Stimulated activated effector memory CD8-positive, alpha-beta T cell treated with anti-CD3 and anti-CD28 coated beads, Interleukin-12 subunit alpha, Interleukin-12 subunit beta, amount 100 ng/mL, for 72 hours (primary cell): Measurements from ENCODE around the gene HTR3B.
A peak's percentile ranks its signal among the peaks of the same experiment; 100 is the strongest.
"Not testable (repeated sequence)": the region's sequence is repeated elsewhere in the genome, so short reads cannot be mapped to it uniquely, and the experiment has no call there.

Source experiments
- ATAC-seq: fragments of 150-1000 bp; cut with Tn5 transposase; 2 replicates; pipeline ENCODE4 v1.10.0; 2021
- DNase-seq, 2 donors: peaks; one replicate each; pipeline ENCODE4 v3.0.0; 2021 to 2022; ENCODE audit warnings: low spot score in 2 of 2
- H3K27ac Mint-ChIP-seq: one replicate; pipeline ENCODE4 v1.8.0; 2022; ENCODE audit warnings: mild to moderate bottlenecking, mixed read lengths
- H3K36me3 Mint-ChIP-seq: one replicate; pipeline ENCODE4 v1.8.0; 2022; ENCODE audit warnings: mild to moderate bottlenecking, mixed read lengths
- H3K4me1 Mint-ChIP-seq: one replicate; pipeline ENCODE4 v1.8.0; 2022; ENCODE audit warnings: mixed read lengths
- H3K4me3 Mint-ChIP-seq: one replicate; pipeline ENCODE4 v1.8.0; 2022; ENCODE audit warnings: mild to moderate bottlenecking, mixed read lengths
- H3K9me3 Mint-ChIP-seq: one replicate; pipeline ENCODE4 v1.8.0; 2022; ENCODE audit warnings: mixed read lengths

The HTR3B gene

GRCh38 chr11:113876074-113876797 lies 28.4 kb upstream of the HTR3B start:
- Mint-ChIP-seq H3K27ac (peak overlapping the region; percentile 94), H3K9me3 (no peaks in the 10 kb centered on the region), H3K4me1 (peaks cover 48% of the 10 kb centered on the region), H3K36me3 (peaks cover 42% of the 10 kb centered on the region), H3K4me3 (peak overlapping the region; percentile 86)
- ATAC-seq (no peak), DNase-seq (no peak)

DNA sequence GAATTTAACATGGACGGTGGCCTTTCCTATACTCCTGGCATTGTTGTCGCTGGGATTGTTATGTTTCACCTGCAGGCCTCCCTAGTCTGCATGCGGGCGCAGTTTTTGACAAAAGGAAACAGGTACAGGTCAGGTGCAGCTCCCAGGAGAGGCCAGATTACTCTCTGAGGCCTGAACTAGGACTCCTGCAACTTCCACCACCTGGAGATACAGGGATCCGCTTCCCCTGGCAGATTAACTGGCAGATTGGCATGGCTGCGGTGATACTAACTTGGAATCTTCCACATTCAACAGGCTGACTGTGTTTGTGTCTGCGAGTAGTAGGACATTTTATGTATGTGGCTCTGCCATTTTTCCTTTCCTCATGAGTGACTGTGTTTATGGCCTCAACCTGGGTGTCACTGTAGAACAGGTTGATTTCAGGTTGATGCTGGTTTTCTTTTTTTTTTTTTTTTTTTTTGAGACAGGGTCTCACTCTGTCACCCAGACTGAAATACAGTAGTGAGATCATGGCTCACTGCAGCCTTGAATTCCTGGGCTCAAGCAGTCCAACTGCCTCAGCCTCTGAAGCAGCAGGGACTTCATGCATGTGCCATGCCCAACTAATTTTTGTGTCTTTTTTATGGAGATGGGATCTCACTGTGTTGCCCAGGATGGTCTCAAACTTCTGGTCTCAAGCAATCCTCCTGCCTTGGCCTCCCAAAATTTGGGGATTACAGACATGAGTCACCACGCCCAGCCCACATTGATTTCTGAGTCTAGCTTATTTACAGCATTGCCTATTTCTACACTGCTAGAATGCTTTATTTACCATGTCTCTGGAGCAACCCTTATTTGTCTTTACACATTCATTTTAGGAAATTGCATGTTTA lies 27.6 kb upstream of the HTR3B start:
- Mint-ChIP-seq H3K9me3 (no peaks in the 10 kb centered on the region), H3K4me3 (peak overlapping the region; percentile 86), H3K36me3 (peaks cover 40% of the 10 kb centered on the region), H3K4me1 (peaks cover 41% of the 10 kb centered on the region), H3K27ac (peak overlapping the region; percentile 94)
- ATAC-seq (no peak), DNase-seq (no peak)

GRCh38 chr11:113877670-113878055 lies 26.9 kb upstream of the HTR3B start:
- DNase-seq (no peak), ATAC-seq (no peak)
- H3K4me1 Mint-ChIP-seq: peaks cover 34% of the 10 kb centered on the region
- H3K27ac Mint-ChIP-seq: peak overlapping the region; percentile 94
- H3K36me3 Mint-ChIP-seq: peaks cover 34% of the 10 kb centered on the region
- H3K9me3 Mint-ChIP-seq: no peaks in the 10 kb centered on the region
- H3K4me3 Mint-ChIP-seq: no peak overlapping the region

DNA sequence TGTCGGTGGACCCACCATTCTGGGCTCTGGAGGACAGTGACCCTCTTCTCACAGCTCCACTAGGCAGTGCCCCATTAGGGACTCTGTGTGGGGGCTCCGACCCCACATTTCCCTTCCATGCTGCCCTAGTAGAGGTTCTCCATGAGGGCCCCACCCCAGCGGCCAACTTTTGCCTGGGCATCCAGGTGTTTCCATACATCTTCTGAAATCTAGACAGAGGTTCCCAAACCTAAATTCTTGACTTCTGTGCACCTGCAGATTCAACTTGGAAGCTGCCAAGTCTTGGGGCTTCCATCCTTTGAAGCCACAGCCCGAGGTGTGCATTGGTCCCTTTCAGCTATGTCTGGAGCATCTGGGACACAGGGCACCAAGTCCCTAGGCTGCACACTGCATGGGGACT lies 25.1 kb upstream of the HTR3B start:
- not testable (repeated sequence) for H3K27ac Mint-ChIP-seq, DNase-seq, ATAC-seq, H3K4me3 Mint-ChIP-seq, H3K9me3 Mint-ChIP-seq
- Mint-ChIP-seq H3K4me1 (peaks cover 21% of the 10 kb centered on the region), H3K36me3 (peaks cover 16% of the 10 kb centered on the region)

GRCh38 chr11:113880971-113881370 lies 23.6 kb upstream of the HTR3B start:
- DNase-seq (no peak), ATAC-seq (no peak)
- H3K36me3 Mint-ChIP-seq: peaks cover 3% of the 10 kb centered on the region
- H3K27ac Mint-ChIP-seq: no peak overlapping the region
- peaks cover 15% of the 10 kb centered on the region for H3K4me1 Mint-ChIP-seq
- H3K9me3 Mint-ChIP-seq: no peaks in the 10 kb centered on the region
- H3K4me3 Mint-ChIP-seq: no peak overlapping the region

DNA sequence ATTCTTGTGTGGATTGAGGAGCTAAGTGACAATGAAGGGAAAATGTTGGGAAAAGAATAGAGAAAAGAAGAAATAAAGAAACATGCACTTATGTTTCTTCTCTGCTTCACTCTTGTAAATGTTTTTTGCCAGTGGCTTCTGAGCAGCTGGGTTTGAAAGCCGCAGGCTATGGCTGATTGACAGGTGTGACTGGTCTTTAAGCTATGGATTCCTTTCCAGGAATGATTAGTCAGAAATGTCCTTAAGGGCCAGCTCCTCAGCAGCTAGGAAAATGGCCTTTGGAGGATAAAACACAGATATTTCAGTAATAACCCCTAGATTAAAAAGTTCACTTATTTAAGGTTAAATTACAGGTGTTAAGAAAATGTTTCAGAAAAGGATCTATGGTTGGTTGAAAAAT lies 22.7 kb upstream of the HTR3B start:
- Mint-ChIP-seq H3K9me3 (no peaks in the 10 kb centered on the region), H3K4me3 (no peak overlapping the region), H3K36me3 (no peaks in the 10 kb centered on the region), H3K4me1 (peaks cover 10% of the 10 kb centered on the region), H3K27ac (no peak overlapping the region)
- ATAC-seq: no peak
- DNase-seq: no peak

GRCh38 chr11:113884361-113884836 lies 20.2 kb upstream of the HTR3B start:
- H3K27ac Mint-ChIP-seq: no peak overlapping the region
- no peak for DNase-seq
- H3K4me1 Mint-ChIP-seq: no peaks in the 10 kb centered on the region
- no peak overlapping the region for H3K4me3 Mint-ChIP-seq
- no peaks in the 10 kb centered on the region for H3K9me3 Mint-ChIP-seq
- no peak for ATAC-seq
- no peaks in the 10 kb centered on the region for H3K36me3 Mint-ChIP-seq

DNA sequence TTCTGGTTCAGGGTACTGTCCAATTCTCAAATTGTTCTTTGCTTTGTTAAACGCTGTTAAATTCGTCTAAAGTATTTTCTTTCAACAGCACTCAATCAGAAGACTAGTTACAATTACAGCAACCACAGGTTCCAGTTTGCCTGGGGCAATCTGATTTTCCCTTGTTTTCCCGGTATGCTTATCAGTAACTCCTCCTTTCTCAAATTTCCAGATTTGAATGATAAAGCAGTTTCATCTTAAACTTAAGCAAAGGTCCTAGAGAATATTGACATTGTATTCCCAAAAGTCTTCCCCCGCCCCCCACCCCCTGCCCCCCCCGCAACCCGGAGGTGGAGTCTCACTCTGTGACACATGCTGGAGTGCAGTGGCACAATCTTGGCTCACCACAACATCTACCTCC lies 18.7 kb upstream of the HTR3B start:
- Mint-ChIP-seq H3K4me1 (no peaks in the 10 kb centered on the region), H3K36me3 (no peaks in the 10 kb centered on the region), H3K27ac (no peak overlapping the region), H3K9me3 (no peaks in the 10 kb centered on the region), H3K4me3 (no peak overlapping the region)
- ATAC-seq: no peak
- DNase-seq: no peak

DNA sequence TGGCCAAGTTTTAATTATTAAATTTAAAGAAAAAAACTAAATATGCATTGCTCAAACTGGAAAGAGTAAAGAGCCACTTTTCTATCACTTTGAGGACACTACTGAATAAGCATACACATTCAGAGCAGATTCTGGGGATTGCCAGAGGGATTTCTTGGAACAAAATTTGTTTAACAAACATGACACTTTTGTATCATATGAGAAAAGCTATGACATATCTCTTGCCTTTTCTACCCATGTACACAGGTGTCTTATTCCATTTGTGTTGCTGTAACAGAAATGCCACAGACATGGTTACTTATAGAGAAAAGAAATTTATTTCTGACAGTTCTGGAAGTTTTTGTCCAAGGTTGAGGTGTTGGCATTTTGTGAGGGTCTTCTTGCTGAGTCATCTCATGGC lies 15.7 kb upstream of the HTR3B start:
- DNase-seq (no peak), ATAC-seq (no peak)
- no peak overlapping the region for H3K4me3 Mint-ChIP-seq
- no peaks in the 10 kb centered on the region for H3K4me1 Mint-ChIP-seq
- H3K27ac Mint-ChIP-seq: no peak overlapping the region
- H3K36me3 Mint-ChIP-seq: no peaks in the 10 kb centered on the region
- H3K9me3 Mint-ChIP-seq: no peaks in the 10 kb centered on the region

DNA sequence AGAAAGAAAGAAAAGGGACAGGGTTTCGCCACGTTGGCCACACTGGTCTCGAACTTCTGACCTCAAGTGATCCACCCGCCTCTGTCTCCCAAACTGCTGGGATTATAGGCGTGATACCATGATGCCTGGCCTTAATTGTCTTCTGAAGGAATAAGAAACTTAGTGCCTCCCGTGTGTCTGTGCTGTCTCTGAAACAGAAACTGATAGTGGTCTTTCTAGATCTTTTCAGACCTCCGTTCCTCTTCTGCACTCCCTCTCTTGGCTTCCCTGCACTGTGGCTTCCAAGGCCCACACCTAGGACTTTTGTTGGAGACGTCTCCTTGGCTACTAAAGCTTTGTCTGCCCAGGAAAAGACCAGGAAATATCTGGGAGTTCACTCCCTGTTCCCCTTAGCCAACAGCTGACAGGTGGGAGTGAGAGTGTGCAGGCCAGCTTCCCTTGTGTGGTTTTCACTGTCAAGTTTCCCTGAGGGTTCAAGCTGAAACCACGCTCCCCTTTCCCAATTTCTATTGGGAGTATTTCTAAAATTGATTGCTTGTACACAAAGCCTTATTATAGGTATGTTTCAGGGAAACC lies 10.1 kb upstream of the HTR3B start:
- H3K4me3 Mint-ChIP-seq: no peak overlapping the region
- no peaks in the 10 kb centered on the region for H3K36me3 Mint-ChIP-seq
- H3K4me1 Mint-ChIP-seq: no peaks in the 10 kb centered on the region
- H3K9me3 Mint-ChIP-seq: no peaks in the 10 kb centered on the region
- ATAC-seq: no peak
- H3K27ac Mint-ChIP-seq: peak overlapping the region; percentile 60
- DNase-seq: no peak

DNA sequence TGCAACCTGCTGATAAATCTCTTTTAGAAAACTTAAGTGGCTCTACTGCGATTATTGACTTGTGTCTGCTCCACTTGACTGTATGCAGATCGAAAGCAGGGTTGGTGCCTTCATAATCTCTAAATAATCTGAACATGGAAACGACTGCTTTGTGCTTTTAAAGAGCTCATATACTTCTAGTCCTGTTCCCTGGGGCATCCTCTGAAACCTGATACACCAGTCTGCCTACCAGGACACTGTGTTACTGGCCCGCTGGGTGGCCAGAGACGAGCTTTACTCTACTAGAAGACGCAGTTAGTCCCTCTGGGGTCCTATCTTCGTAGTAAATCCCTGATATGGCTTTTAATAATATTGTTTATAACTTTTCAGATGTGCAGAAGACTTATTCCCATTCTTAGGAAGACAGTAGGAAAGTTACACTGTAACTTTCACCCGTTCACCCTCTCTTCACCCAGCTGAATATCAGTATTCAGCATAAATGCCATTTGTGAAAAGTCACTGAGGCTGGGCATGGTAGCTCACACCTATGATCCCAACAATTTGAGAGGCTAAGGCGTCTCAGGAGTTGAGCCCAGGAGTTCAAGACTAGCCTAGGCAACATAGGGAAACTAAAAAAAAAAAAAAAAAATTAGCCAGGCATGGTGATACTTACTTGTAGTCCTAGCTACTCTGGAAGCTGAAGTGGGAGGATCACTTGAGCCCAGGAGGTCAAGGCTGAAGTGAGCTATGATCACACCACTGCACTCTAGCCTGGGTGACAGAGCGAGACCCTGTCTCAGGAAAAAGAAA lies 9.0 kb upstream of the HTR3B start:
- Mint-ChIP-seq H3K27ac (no peak overlapping the region), H3K9me3 (no peaks in the 10 kb centered on the region), H3K4me3 (no peak overlapping the region)

GRCh38 chr11:113896156-113896879 lies 8.3 kb upstream of the HTR3B start:
- no peak overlapping the region for H3K4me3 Mint-ChIP-seq
- H3K27ac Mint-ChIP-seq: no peak overlapping the region
- ATAC-seq (peak; percentile 76), DNase-seq (peak; percentile 10 to 56)
- no peaks in the 10 kb centered on the region for H3K9me3 Mint-ChIP-seq
- no peaks in the 10 kb centered on the region for H3K4me1 Mint-ChIP-seq
- no peaks in the 10 kb centered on the region for H3K36me3 Mint-ChIP-seq

More for the DNA sequence above, 9.0 kb upstream of the HTR3B start:
- no peak for ATAC-seq
- Mint-ChIP-seq H3K4me1 (no peaks in the 10 kb centered on the region), H3K36me3 (no peaks in the 10 kb centered on the region)
- DNase-seq: no peak

GRCh38 chr11:113901141-113901540 lies 3.5 kb upstream of the HTR3B start:
- Mint-ChIP-seq H3K9me3 (no peaks in the 10 kb centered on the region), H3K27ac (no peak overlapping the region), H3K4me1 (no peaks in the 10 kb centered on the region), H3K36me3 (no peaks in the 10 kb centered on the region), H3K4me3 (no peak overlapping the region)
- DNase-seq: no peak
- ATAC-seq: no peak

DNA sequence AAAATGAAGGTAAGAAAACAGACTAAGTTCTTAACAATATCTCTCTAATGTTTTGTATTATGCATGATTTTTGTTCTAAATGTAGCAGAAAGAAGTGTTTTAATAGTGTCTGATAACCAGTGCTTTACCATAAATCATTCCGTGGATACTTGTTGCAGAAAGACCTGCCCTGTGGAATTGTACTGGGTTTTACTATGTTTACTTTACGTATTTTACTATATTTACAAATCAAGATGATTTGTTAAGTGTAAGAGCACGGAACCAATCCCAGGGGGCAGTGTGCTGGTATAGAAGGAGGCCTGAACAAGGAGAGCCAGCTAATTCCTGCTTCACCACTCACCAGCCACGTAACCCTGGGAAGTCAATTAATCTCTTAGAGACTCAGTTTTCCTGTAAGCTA lies 1.4 kb downstream of the HTR3B start:
- ATAC-seq (no peak), DNase-seq (no peak)
- Mint-ChIP-seq H3K4me1 (peaks cover 11% of the 10 kb centered on the region), H3K9me3 (no peaks in the 10 kb centered on the region), H3K36me3 (no peaks in the 10 kb centered on the region), H3K4me3 (no peak overlapping the region), H3K27ac (no peak overlapping the region)
